K562 (cell line): ENCODE measurements around the gene DNAH3. TPM values are rescaled to one million over a fixed set of nuclear protein-coding genes. Genes with fewer than 3 reads are reported as not detected.

Experiments used
- BCL6 ChIP-seq: fragments of 250-450 bp; sonication (Bioruptor Pico); IDR thresholded peaks from 2 replicates; pipeline ENCODE4 v1.4.0; 2020
- DMBX1 ChIP-seq: fragments of 250-450 bp; sonication (Bioruptor Pico); IDR thresholded peaks from 2 replicates; pipeline ENCODE4 v1.8.0; 2022; ENCODE audit warnings: inconsistent platforms, mild to moderate bottlenecking, moderate library complexity, borderline replicate concordance
- MYBL2 ChIP-seq, 2 experiments: fragments of 450-650 bp in 1 of 2; sonication (generic) in 1 of 2; formaldehyde crosslinking in 1 of 2; IDR thresholded peaks; 2 replicates each; pipeline versions ENCODE4 v1.6.1 to v1.8.1; 2017 to 2022; ENCODE audit warnings: borderline replicate concordance in 1 of 2, inconsistent platforms in 1 of 2, low read depth in 1 of 2, mild to moderate bottlenecking in 1 of 2, missing genetic modification reagents in 1 of 2, moderate library complexity in 1 of 2
- NFIX ChIP-seq: fragments of 250-450 bp; sonication (Bioruptor Pico); IDR thresholded peaks from 2 replicates; pipeline ENCODE4 v1.4.0; 2020; ENCODE audit warnings: low read depth, mild to moderate bottlenecking, moderate library complexity
- PHF21A ChIP-seq: fragments of 450-650 bp; IDR thresholded peaks from 2 replicates; pipeline ENCODE4 v1.6.1; 2017; ENCODE audit warnings: low read depth, borderline replicate concordance
- RUNX1 ChIP-seq: sonication (generic); IDR thresholded peaks from 2 replicates; pipeline ENCODE4 v1.6.1; 2016; ENCODE audit warnings: antibody characterized with exemption, low read depth
- TCF7 ChIP-seq: sonication (generic); IDR thresholded peaks from 2 replicates; pipeline ENCODE4 v1.6.1; 2016; ENCODE audit warnings: antibody characterized with exemption, borderline replicate concordance
- ZBTB2 ChIP-seq: fragments of 450-650 bp; IDR thresholded peaks from 2 replicates; pipeline ENCODE4 v1.6.1; 2016; ENCODE audit warnings: antibody characterized with exemption
- ZBTB7A ChIP-seq: IDR thresholded peaks from 2 replicates; pipeline ENCODE4 v1.6.1; 2011; ENCODE audit warnings: low read depth, mild to moderate bottlenecking, low read length, moderate library complexity, borderline replicate concordance; ENCODE audit not compliant: control insufficient read depth
- ZFP91 ChIP-seq: sonication (generic); formaldehyde crosslinking; IDR thresholded peaks from 2 replicates; pipeline ENCODE4 v1.8.0; 2022; ENCODE audit warnings: mild to moderate bottlenecking, missing genetic modification reagents
- ZNF143 ChIP-seq: sonication (generic); formaldehyde crosslinking; IDR thresholded peaks from 2 replicates; pipeline ENCODE4 v1.9.0; 2022; ENCODE audit warnings: mild to moderate bottlenecking, missing genetic modification reagents
- ZNF23 ChIP-seq: fragments of 250-450 bp; sonication (Bioruptor Pico); IDR thresholded peaks from 2 replicates; pipeline ENCODE4 v1.4.0; 2020; ENCODE audit warnings: mild to moderate bottlenecking
- ZNF431 ChIP-seq: sonication (generic); formaldehyde crosslinking; IDR thresholded peaks from 2 replicates; pipeline ENCODE4 v1.8.0; 2022; ENCODE audit warnings: mild to moderate bottlenecking, missing genetic modification reagents
- ZNF740 ChIP-seq, 3 experiments: fragments of 200-800 bp in 1 of 3; sonication (Bioruptor generic) in 1 of 3; sonication (generic) in 1 of 3; formaldehyde crosslinking in 1 of 3; IDR thresholded peaks; 2 replicates each; pipeline versions ENCODE4 v1.6.1 to v1.8.0; 2016 to 2022; ENCODE audit warnings: mild to moderate bottlenecking in 2 of 3, missing compliant biosample characterization in 2 of 3, missing genetic modification characterization in 2 of 3, missing genetic modification reagents in 1 of 3
- ZNF764 ChIP-seq: fragments of 250-450 bp; sonication (Bioruptor Pico); IDR thresholded peaks from 2 replicates; pipeline ENCODE4 v1.4.0; 2020; ENCODE audit warnings: low read depth, mild to moderate bottlenecking, moderate library complexity
- ZSCAN29 ChIP-seq: fragments of 450-650 bp; IDR thresholded peaks from 2 replicates; pipeline ENCODE4 v1.6.1; 2017
- polyA plus RNA-seq, 8 experiments: library from polyadenylated mRNA; depleted of rRNA in 4 of 8; stranded (reverse) in 5 of 8; unstranded in 3 of 8; fragments of >200 nt; fragmentation: Nextera tagmentation in 2 of 8; fragmentation: Illumina TruSeq in 1 of 8; extraction: Ambion mirVana in 2 of 8; extraction: Trizol in 1 of 8; gene quantifications; 2 replicates each; pipeline versions ENCODE4 v1.2.1 to v1.2.3, GENCODE V29; 2011 to 2014; ENCODE audit warnings: inconsistent platforms in 1 of 8, missing spikeins in 1 of 8
- total RNA-seq, 7 experiments: library from RNA; depleted of rRNA in 6 of 7; stranded (reverse); fragments of >200 nt in 6 of 7; fragmentation: Illumina TruSeq in 2 of 7; extraction: Trizol in 2 of 7; gene quantifications; 2 replicates each; pipeline versions ENCODE4 v1.2.1 to v1.2.3, GENCODE V29; 2011 to 2021; ENCODE audit warnings: low replicate concordance in 1 of 7

Gene DNAH3
- total and polyA plus RNA-seq, 9 of the 15 experiments (the other 6 are each of a cell fraction or from before 2014, with no cell fraction given), result 0.32 to 0.84 (median 0.44) TPM

- TF ChIP-seq ZNF740 (CRISPR knock-in tag; IDR thresholded peaks at IDR 0.05), result no peak
- TF ChIP-seq ZNF740 (tag; IDR thresholded peaks at IDR 0.05), result no peak
- TF ChIP-seq ZNF431 (CRISPR knock-in tag), result no peak
- no peak for TF ChIP-seq ZNF23
- no peak for TF ChIP-seq ZNF143 (CRISPR knock-in tag)
- no peak for TF ChIP-seq DMBX1 (CRISPR knock-in tag)
- no peak for TF ChIP-seq RUNX1
- no peak for TF ChIP-seq ZNF764 (CRISPR knock-in tag)
- TF ChIP-seq ZSCAN29, result no peak
- no peak for TF ChIP-seq TCF7
- no peak for TF ChIP-seq ZBTB2
- TF ChIP-seq ZBTB7A, result no peak
- peak; percentile 60 for TF ChIP-seq MYBL2 (IDR thresholded peaks at IDR 0.05; ENCODE audit: low read depth)
- no peak for TF ChIP-seq MYBL2 (CRISPR knock-in tag; IDR thresholded peaks at IDR 0.05; ENCODE audit: borderline replicate concordance)
- TF ChIP-seq PHF21A, result no peak
- TF ChIP-seq NFIX (CRISPR knock-in tag), result no peak
- TF ChIP-seq ZFP91 (CRISPR knock-in tag), result no peak
- TF ChIP-seq BCL6 (CRISPR knock-in tag), result no peak
Observed at GRCh38 chr16:21116148-21116693, 34.4 kb downstream of the DNAH3 start (continued).
